Stimulated activated CD4-positive, alpha-beta T cell treated with anti-CD3 and anti-CD28 coated beads, Interleukin-1b, Interleukin-23, amount 100 ng/mL, for 24 hours (primary cell): Measurements from ENCODE around the gene PNPLA3.

Experiments used
- DNase-seq, 4 experiments: peaks; one replicate each; pipeline ENCODE4 v3.0.0-alpha.2; 2020; ENCODE audit warnings: low read depth in 4 of 4, low spot score in 1 of 4

Gene PNPLA3, protein sequence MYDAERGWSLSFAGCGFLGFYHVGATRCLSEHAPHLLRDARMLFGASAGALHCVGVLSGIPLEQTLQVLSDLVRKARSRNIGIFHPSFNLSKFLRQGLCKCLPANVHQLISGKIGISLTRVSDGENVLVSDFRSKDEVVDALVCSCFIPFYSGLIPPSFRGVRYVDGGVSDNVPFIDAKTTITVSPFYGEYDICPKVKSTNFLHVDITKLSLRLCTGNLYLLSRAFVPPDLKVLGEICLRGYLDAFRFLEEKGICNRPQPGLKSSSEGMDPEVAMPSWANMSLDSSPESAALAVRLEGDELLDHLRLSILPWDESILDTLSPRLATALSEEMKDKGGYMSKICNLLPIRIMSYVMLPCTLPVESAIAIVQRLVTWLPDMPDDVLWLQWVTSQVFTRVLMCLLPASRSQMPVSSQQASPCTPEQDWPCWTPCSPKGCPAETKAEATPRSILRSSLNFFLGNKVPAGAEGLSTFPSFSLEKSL

DNA sequence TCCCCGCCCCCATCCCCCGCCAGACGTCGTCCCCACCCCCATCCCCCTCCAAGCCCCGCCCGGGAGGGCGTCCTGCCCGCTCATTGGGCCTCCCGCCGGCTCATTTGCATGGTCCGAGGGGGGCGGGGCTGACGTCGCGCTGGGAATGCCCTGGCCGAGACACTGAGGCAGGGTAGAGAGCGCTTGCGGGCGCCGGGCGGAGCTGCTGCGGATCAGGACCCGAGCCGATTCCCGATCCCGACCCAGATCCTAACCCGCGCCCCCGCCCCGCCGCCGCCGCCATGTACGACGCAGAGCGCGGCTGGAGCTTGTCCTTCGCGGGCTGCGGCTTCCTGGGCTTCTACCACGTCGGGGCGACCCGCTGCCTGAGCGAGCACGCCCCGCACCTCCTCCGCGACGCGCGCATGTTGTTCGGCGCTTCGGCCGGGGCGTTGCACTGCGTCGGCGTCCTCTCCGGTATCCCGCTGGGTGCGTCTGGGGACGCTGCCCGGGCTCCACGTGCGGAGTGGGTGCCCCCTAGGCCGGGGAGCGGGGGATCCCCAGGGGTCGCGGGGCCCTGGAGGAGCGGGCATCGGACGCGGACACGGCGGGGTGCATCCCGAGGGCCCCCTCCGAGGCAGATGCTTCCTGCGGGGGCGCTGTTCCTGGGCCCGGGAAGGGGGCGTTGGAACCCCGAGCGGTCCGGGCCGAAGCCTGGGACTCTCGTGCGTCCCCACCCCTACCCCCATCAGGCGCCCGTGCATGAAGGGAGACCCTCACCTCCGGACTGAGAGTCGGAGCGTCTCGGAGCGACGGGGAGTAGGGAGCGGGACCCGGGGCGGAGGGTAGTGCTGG, at the start of gene PNPLA3:
TSS of gene PNPLA3 (plus strand) at position 175 of the 834 bp plus-strand sequence. CDS start at position 282, 107 bp downstream.
- peak; percentile 43 to 80 (median 64) for DNase-seq

- no peak for DNase-seq
Measured at GRCh38 chr22:43876866-43877509, 46.6 kb upstream of the PNPLA3 start.

- DNase-seq = no peak
Measured at GRCh38 chr22:43878079-43878795, 45.4 kb upstream of the PNPLA3 start.

DNA sequence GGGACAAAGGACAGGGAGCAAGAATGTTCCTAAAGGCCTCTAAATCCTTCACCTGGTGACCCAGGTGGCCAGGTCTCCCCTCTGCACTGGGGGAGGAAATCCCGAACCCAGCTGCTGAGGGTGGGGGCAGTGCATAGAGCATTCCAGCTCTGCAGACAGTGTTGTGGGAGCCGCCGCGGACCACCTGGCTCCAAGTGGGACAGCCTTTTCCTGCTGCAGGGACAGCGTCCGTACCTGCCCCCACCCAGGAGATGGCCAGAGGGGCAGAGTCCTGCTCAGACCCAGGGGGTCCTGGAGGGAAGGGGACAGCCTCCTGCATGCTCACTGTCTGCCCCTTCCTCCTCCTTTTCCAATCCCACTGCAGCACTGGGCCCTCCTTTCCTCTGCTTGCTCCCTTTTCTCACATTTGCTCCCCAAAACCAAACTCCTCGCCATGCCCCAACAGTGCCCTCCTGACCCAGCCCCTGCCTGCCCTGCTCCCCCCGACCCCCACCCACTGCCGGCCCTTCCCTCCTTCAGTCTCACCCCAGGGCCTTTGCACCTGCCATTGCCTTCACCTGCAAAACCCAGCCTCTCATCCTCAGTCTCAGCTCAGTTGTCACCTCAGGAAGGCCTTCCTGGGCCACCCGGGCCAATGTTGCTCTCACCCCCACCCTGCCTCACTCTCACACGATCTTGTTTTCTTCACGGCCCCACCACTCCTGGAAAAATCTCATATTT, 44.6 kb upstream of the PNPLA3 start:
- DNase-seq = no peak

GRCh38 chr22:43879901-43880540, 43.6 kb upstream of the PNPLA3 start:
- DNase-seq = no peak

DNA sequence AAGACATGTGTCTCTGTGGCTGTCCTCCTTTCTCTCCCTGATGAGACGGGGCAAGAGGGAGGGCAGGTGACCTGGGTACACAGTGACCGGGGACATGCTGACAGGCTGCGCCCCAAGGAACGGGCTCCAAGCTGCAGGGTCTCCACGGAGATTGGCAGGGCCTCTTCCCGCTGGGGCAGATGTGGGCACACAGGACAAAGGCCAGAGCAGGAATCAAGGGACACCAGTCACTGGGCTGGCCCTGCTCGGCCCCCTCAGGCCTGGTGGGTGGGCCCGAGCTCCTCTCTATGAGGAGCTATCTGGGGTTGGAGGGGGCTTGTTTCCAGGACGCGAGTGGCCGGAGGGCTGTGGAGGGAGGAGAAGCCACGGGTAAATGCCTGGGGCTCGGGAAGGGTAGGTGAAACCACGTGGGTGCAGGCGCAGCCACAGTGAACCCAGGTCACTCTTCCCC, 43.0 kb upstream of the PNPLA3 start:
- DNase-seq = no peak

DNA sequence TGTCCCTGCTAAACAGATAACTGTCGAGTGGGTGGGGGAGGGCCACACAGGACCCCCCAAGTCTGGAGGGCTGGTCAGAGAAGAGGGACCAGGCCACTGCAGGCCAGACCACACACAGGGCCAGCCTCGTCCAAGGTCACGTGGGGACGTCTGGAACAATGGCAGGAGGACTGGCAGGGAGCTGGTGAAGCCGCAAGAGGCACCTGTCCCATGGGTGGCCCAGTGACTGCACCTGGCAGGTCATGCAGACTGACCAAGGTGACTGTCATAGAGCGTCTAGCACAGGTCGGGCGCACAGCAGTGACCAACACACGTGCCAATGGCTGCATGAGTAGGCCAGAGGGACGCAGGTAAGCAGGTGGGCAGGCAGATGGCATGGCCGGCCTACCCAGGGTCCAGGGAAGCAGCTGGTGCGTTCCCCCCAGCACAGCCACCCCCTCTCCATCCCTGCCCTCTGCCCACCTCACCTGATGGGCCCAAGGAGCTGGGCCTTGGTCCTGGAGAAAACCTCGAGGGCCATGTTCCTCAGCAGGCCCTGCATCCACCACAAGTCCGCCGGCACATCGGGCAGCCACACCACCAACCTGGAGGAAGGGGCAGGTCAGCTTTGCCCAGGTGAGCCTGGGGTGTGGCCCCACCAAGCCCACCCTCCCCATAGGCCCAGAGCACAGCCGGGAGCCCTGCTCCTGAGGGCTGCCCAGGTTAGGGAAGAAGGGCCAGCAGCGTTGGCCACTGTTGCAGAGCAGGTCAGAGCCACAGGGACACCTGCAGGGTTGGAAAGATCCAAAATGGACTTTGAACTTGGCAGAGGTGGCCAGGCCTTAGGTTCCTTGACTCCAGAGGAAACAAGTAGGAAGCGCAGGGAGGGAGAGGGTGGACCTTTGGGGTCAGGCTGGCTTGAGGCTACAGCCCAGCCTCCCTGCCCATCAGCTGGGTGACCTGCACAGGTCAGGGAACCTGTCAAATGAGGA, 42.2 kb upstream of the PNPLA3 start:
- no peak for DNase-seq

DNA sequence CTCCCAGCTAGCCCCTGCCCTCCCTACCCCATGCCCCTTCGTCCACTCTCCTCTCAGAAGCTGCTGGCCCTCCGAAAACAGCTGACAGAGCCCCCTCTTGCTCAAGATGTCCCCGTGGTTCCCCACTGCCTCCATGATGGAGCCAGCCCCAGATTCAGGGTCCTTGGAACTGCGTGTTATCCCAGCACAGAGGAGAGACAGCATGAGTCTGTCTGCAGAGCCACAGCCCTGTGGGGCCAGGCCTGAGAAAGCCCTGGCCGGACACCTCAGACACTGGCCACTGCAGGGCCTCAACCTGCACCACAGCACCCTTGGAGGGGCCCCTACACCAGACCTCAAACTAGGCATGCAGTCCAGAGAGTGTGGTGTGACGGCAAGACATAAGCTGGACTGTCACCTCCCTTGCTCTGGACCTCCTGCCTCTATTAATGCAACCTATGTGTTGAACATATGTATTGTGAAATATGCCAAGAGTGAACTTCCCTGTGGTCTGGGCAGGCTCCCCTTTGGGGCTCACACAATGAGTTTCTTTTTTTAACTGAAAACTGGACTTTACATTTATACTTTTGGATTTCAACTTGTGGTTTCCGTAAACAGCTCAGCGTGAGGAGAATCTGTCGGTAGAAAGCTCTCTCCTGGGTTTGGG, 41.4 kb upstream of the PNPLA3 start:
- DNase-seq = no peak

DNA sequence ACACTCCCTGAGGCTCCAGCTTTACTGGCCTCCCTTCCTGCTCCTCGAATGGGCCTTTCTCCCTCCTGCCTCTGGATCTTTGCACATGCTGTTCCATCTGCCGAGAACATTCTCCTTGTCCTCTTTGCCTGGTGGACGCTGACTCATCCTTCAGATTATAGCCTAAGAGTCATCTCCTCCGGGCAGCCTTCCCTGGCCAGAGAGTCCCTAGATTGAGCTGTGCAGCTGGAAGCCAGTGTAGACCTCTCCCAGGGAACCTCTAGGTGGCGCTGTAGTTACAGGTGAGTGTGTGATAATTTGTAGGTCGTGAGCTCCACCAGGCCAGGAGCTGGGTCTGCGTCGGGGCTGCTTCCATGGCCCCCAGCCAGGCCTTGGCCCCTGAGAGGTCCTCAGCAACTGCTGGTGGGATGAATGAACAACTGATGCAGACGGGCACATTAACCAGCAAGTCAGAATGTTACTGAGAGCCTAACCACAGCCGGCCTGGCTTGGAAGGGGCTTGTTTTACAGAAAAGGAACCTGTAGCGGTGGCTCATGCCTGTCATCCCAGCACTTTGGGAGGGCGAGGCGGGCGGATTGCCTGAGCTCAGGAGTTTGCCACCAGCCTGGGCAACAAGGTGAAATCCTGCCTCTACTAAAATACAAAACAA, 40.5 kb upstream of the PNPLA3 start:
- peak; percentile 16 to 30 (median 26) for DNase-seq

DNA sequence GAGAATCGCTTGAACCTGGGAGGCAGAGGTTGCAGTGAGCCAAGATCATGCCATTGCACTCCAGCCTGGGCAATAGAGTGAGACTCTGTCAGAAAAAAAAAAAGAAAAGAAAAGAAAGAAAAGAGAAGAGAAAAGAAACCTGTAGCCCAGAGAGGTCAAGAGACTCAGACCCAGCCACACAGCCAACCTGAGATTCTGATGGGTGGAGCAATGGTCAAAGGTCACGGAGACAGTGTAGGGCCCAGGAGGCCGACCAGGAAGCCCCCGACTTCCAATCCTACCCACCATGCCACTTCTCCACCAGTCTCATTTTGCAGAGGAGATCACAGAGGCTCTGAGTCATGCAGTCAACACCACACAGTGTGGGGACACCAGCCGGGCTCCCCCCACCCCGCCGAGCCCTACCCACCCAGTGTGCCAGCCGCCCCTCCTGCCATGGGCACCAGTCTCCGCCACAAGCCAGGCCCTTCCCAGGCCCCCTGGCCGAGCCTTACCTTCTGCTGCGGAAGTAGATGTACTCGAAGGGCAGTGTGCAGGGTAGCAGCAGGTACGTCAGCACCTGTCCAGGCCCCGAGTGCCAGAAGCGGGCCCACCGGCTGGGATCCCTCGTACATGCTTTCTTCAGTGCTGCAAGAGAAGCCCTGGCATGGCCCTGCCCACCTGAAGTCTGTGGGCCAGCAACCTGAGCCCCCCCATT, 39.7 kb upstream of the PNPLA3 start:
- no peak for DNase-seq

- peak; percentile 20 to 37 (median 28) for DNase-seq
Measured at GRCh38 chr22:43884600-43885318, 38.8 kb upstream of the PNPLA3 start.

- no peak for DNase-seq
Measured at GRCh38 chr22:43885319-43885671, 38.3 kb upstream of the PNPLA3 start.

DNA sequence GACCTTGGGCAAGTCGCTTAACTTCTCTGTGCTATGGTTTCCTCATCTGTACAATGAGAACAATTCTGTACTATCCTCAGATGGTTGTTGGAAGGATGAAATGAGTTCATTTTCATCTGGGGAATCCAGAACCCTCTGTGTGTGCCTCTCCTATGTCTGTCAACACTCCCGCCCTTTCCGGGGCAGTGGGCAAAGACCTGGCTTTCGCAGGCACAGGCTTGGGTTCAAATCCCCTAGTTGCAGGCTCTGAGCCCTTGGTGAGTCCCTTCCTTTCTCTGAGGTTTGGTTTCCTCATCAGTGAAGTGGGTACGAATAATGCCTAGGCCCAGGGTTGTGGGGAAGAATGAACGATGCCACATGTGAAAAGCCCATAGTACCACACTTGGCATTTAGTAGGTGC, 37.8 kb upstream of the PNPLA3 start:
- no peak for DNase-seq

DNA sequence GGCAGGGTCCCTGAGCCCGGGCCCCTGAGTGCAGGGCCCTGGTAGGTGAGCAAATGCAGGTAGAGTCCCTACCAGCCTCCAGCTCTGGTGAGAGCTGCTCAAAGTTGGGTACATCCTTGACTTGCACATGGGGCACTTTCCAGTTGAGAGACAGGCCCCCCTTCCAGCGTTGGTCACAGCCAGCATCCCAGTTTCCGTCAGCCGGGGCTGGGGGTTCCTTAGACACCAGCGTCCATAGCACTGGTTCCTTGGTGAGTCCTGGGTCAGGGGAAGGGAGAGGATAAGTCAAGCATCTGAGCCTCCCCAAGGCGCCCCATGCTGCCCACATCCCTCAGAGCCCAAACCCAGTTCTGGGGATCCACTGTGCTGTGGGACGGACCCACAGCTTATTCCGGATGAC, 37.4 kb upstream of the PNPLA3 start:
- no peak for DNase-seq

- no peak for DNase-seq
Measured at GRCh38 chr22:43887391-43887790, 36.2 kb upstream of the PNPLA3 start.

- DNase-seq = no peak
Measured at GRCh38 chr22:43888740-43889139, 34.9 kb upstream of the PNPLA3 start.
